Measurements from ENCODE around the gene GFER.
"Not testable (repeated sequence)": the region's sequence is repeated elsewhere in the genome, so short reads cannot be mapped to it uniquely, and the experiment has no call there.

Gene GFER

GRCh38 chr16:2026461-2027023 lies 42.5 kb downstream of the GFER start, which contains the start of gene NHERF2:
Gene NHERF2, plus strand, starts transcription at chr16:2026902. Its CDS starts 104 bp downstream, at chr16:2027006.
- DNase-seq (ENCODE audit: low spot score): peak; percentile 82

GRCh38 chr16:2027024-2028010 lies 43.3 kb downstream of the GFER start:
- peak; percentile 73 for DNase-seq (ENCODE audit: low spot score)

- DNase-seq (ENCODE audit: low spot score): no peak
Observed at GRCh38 chr16:2028146-2028545, 44.2 kb downstream of the GFER start.

GRCh38 chr16:2028620-2029220 lies 44.7 kb downstream of the GFER start:
- no peak for DNase-seq (ENCODE audit: low spot score)

GRCh38 chr16:2029350-2029749 lies 45.4 kb downstream of the GFER start:
- DNase-seq (ENCODE audit: low spot score): no peak

- no peak for DNase-seq (ENCODE audit: low spot score)
Observed at GRCh38 chr16:2030036-2030435, 46.0 kb downstream of the GFER start.

GRCh38 chr16:2031081-2031577 lies 47.1 kb downstream of the GFER start:
- no peak for DNase-seq (ENCODE audit: low spot score)

GRCh38 chr16:2032285-2033056 lies 48.5 kb downstream of the GFER start:
- DNase-seq (ENCODE audit: low spot score): no peak

- peak; percentile 81 for DNase-seq (ENCODE audit: low spot score)
Observed at GRCh38 chr16:2033057-2033908, 49.3 kb downstream of the GFER start.

- DNase-seq (ENCODE audit: low spot score): not testable (repeated sequence)
Observed at GRCh38 chr16:2033909-2034695, 50.1 kb downstream of the GFER start.

- DNase-seq (ENCODE audit: low spot score): no peak
Observed at GRCh38 chr16:2034696-2035430, 50.9 kb downstream of the GFER start.

GRCh38 chr16:2035431-2036199 lies 51.6 kb downstream of the GFER start:
- DNase-seq (ENCODE audit: low spot score): peak; percentile 90

- no peak for DNase-seq (ENCODE audit: low spot score)
Observed at GRCh38 chr16:2036200-2036966, 52.4 kb downstream of the GFER start.

GRCh38 chr16:2037115-2037514 lies 53.1 kb downstream of the GFER start:
- no peak for DNase-seq (ENCODE audit: low spot score)
